GM10248 (cell line): ENCODE results near the gene SAMD4A.

Experiments used
- CTCF ChIA-PET: fragments of 300-600 bp; sonication (Branson Sonifier 250); formaldehyde crosslinking; extraction: SDS; loops from one replicate; lab custom pipeline; 2021; ENCODE audit warnings: antibody characterized with exemption; lab: Yijun Ruan, JAX
- POLR2A ChIA-PET: fragments of 350-650 bp; sonication (Branson Sonifier 250); formaldehyde crosslinking; extraction: SDS; loops from one replicate; lab custom pipeline; 2020; ENCODE audit warnings: antibody characterized with exemption; lab: Yijun Ruan, JAX
- DNase-seq: peaks from one replicate; pipeline ENCODE4 v3.0.0; 2012; ENCODE audit errors: extremely low spot score
- TF ChIP-seq, protein P1 (sequence below): IDR thresholded peaks from 2 replicates; pipeline ENCODE4 v1.5.1; 2012; ENCODE audit warnings: mild to moderate bottlenecking, low read depth; ENCODE audit errors: extremely low read depth, missing control alignments, control extremely low read depth

SAMD4A gene

DNA sequence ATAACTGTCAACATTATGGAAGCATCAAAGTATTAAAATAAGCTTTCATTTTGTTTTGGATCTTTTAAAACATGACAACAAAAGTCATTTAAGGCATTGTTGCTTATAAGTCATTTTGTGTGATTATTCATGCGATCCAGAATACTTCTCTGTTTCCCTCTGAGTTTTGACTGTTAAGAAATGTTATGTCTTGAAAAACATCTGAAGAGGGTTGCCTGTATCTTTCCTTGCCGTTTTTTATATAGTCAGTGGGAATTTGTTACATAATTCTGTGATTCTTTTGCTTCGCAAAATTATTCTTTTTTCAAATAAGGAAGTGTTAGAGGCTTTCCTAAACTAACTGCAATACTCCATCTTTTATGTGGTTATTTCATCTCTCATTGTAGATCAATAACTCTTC lies 78.7 kb downstream of the SAMD4A start:
- DNase-seq: no peak
- TF ChIP-seq, protein P1, sequence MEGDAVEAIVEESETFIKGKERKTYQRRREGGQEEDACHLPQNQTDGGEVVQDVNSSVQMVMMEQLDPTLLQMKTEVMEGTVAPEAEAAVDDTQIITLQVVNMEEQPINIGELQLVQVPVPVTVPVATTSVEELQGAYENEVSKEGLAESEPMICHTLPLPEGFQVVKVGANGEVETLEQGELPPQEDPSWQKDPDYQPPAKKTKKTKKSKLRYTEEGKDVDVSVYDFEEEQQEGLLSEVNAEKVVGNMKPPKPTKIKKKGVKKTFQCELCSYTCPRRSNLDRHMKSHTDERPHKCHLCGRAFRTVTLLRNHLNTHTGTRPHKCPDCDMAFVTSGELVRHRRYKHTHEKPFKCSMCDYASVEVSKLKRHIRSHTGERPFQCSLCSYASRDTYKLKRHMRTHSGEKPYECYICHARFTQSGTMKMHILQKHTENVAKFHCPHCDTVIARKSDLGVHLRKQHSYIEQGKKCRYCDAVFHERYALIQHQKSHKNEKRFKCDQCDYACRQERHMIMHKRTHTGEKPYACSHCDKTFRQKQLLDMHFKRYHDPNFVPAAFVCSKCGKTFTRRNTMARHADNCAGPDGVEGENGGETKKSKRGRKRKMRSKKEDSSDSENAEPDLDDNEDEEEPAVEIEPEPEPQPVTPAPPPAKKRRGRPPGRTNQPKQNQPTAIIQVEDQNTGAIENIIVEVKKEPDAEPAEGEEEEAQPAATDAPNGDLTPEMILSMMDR: no peak
- ChIA-PET POLR2A (no interaction called here), CTCF (no interaction called here)

DNA sequence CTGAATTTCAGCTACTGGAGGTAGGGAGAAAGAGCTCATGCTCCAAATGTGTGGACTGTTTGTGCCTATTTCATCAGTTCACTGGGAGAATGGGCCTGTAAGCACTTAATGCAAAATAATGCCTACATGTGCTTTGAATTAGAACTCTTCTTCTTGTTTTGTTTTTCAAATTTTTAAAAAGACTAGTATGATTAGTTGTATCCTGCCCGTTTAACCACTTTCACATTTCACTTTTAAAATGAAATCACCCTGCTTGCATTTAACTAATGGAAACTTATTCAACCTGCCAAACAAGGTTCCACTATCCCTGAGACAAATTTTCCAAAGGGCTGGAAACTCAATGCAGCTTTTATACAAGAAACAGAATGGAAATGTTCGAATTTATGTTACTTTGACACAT lies 79.7 kb downstream of the SAMD4A start:
- TF ChIP-seq, protein P1: no peak
- CTCF ChIA-PET: interaction anchor here (0.9 to 1.0 kb wide), 3 partner anchors 16 to 128 kb away, joined by 3 read pairs; no protein-coding TSS in a partner anchor
- DNase-seq: no peak
- POLR2A ChIA-PET: no interaction called here

DNA sequence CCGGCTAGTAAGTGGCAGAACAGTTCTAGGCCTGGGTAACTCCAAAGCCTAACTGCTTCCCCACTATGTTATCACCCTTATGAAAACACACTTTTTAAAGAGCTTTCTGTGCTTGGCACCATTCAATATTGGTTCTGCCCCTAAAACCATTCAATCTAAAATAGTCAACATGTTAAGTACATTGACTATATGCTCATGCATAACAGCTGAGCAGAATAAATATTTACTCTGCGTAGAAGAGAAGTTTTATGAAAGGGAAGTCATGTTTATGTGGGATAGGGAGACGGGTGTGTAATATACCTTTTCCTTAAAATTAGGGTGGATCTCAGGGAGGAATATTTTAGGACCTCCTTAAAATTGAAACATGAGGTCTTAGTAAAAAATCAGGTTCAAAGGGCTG lies 80.5 kb downstream of the SAMD4A start:
- DNase-seq: no peak
- TF ChIP-seq, protein P1: no peak
- ChIA-PET CTCF (interaction anchor here (0.7 to 2.3 kb wide), 2 partner anchors 10 to 83 kb away, joined by 3 to 4 read pairs; no protein-coding TSS in a partner anchor), POLR2A (no interaction called here)

- TF ChIP-seq, protein P1: no peak
- ChIA-PET CTCF (interaction anchor here (1.1 to 2.3 kb wide), 4 partner anchors 11 to 85 kb away, joined by 3 to 8 read pairs (median 4); no protein-coding TSS in a partner anchor), POLR2A (no interaction called here)
- no peak for DNase-seq
These were observed 82.1 kb downstream of the SAMD4A start for GRCh38 chr14:54649056-54649455.

DNA sequence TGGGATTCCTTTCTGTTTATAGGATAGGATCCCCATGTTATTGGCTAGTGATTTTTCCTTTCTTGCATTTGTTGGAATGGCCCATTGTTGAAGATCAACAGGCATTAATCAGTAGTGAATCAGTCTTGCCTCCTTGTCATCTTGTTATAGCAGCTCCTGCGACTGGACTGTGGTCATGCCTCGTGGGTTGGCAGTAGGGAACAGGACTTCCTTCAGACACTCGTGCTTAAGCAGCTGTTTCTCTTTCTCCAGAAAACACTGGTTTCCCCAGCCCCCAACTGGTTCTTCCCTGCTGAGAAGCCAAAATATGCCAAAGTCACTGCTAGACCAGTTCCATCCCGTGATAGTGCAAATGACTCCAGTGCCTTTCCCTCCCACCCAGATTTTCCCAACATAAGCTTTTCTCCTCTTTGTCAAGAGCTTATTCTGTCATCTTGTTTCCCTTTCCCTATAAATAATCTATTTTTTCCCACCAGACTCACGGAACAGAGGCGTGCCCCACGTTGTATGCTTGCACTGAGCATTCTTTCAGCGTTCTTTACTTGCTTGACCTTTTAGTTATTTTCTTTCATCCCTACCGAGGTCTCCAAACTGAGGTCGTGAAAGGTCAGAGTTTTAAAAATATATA lies 83.5 kb downstream of the SAMD4A start:
- ChIA-PET POLR2A (no interaction called here), CTCF (interaction anchor here (1.0 to 2.3 kb wide), 3 partner anchors 14 to 23 kb away, joined by 3 to 8 read pairs (median 3); no protein-coding TSS in a partner anchor)
- TF ChIP-seq, protein P1: no peak
- no peak for DNase-seq

GRCh38 chr14:54650959-54651351 lies 84.0 kb downstream of the SAMD4A start:
- POLR2A ChIA-PET: no interaction called here

More at GRCh38 chr14:54650959-54651351, 84.0 kb downstream of the SAMD4A start:
- TF ChIP-seq, protein P1: no peak
- DNase-seq: no peak
- CTCF ChIA-PET: interaction anchor here (1.0 kb wide), 2 partner anchors 13 to 16 kb away, joined by 3 read pairs; no protein-coding TSS in a partner anchor
